ENCODE measurements around the gene PRKCH. TPM values are rescaled to one million over a fixed set of nuclear protein-coding genes. Genes with fewer than 3 reads are reported as not detected.

Gene PRKCH
- total and polyA plus RNA-seq, 9 of the 15 experiments (the other 6 are each of a cell fraction or from before 2014, with no cell fraction given): 0.61 to 4.4 (median 4.0) TPM

GRCh38 chr14:61462566-61463193 is 141.3 kb downstream of the PRKCH start (continued):
- peak; percentile 29; the same call in 1 of the 2 replicates for TF ChIP-seq REST (IDR thresholded peaks at IDR 0.05; ENCODE audit: borderline replicate concordance)
- no peak for TF ChIP-seq REST (CRISPR knock-in tag; IDR thresholded peaks at IDR 0.05; ENCODE audit: low read depth)
- TF ChIP-seq ZNF324 (CRISPR knock-in tag; IDR thresholded peaks at IDR 0.05): no peak
- TF ChIP-seq MBD2 (IDR thresholded peaks at IDR 0.05; ENCODE audit: borderline replicate concordance, low read depth): no peak
- TF ChIP-seq MXI1 (IDR thresholded peaks at IDR 0.05; ENCODE audit: low read depth, low read length): no peak
- no peak for TF ChIP-seq JUND (IDR thresholded peaks at IDR 0.05; ENCODE audit: borderline replicate concordance, low read depth, low read length)
- peak; percentile 31; the same call in 2 of the 3 replicates for TF ChIP-seq JUND (tag; IDR thresholded peaks at IDR 0.05; ENCODE audit: borderline replicate concordance, low read depth, low read length)
- no peak for TF ChIP-seq NCOA6 (IDR thresholded peaks at IDR 0.05)
- TF ChIP-seq E2F6 (IDR thresholded peaks at IDR 0.05; ENCODE audit: borderline replicate concordance in 1 of 2, extremely low read depth in 1 of 2, insufficient read depth in 1 of 2, insufficient read length in 1 of 2, low read depth in 1 of 2, low read length in 1 of 2, poor library complexity in 1 of 2, severe bottlenecking in 1 of 2): no peak
- no peak for TF ChIP-seq NFATC3 (IDR thresholded peaks at IDR 0.05)
- no peak for TF ChIP-seq NR2C2 (CRISPR knock-in tag; IDR thresholded peaks at IDR 0.05)
- TF ChIP-seq NR2C2 (tag; IDR thresholded peaks at IDR 0.05): 0 out of 2 replicates have a peak, but pooled peaks have one; percentile 38
- no peak for TF ChIP-seq SMARCE1 (IDR thresholded peaks at IDR 0.05)
- no peak for TF ChIP-seq PTTG1 (tag; IDR thresholded peaks at IDR 0.05; ENCODE audit: low read depth)
- no peak for TF ChIP-seq ZNF79 (CRISPR knock-in tag; IDR thresholded peaks at IDR 0.05; ENCODE audit: low read depth)
- TF ChIP-seq RNF219 (CRISPR knock-in tag; IDR thresholded peaks at IDR 0.05): no peak
- no peak for TF ChIP-seq PHB2 (IDR thresholded peaks at IDR 0.05; ENCODE audit: low read depth)
- no peak for TF ChIP-seq FOSL1 (tag; conservative IDR thresholded peaks at IDR 0.05)
